Measurements from ENCODE around the gene DLEU7.

Gene DLEU7

DNA sequence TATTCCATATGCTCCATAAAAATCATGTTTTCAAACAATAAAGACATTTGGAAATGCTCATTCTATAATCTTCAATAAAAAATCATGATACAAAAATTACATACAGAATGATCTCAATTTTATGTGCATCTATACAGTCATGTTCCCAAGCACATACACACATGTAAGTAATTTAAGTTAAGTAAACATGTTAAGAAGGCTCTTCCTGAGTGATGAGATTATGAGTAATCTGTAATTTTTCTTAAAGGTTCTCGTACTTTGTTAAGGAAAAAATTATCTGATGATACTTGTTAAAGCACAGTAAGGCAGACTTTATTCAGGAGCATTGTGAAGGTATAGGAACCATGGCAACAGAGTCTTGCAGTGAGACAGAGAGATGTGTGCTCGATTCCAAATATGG, 30.0 kb upstream of the DLEU7 start:
- Histone ChIP-seq H3K27ac (ENCODE audit: low read depth, low read length, severe bottlenecking) (no peak overlapping the region), H3K4me1 (ENCODE audit: control insufficient read depth, insufficient read depth, low read length, poor library complexity, severe bottlenecking) (no peaks in the 10 kb centered on the region), H3K9me3 (ENCODE audit: control insufficient read depth, low read length) (no peaks in the 10 kb centered on the region), H3K4me3 (ENCODE audit: extremely low read depth, insufficient read depth, low read length, poor library complexity, severe bottlenecking) (no peak overlapping the region), H3K36me3 (ENCODE audit: control insufficient read depth, insufficient read depth, low read length) (no peaks in the 10 kb centered on the region)
- 75 to 91% methylated on average over 2 of the region's 2 CpGs for WGBS, 2 experiments (ENCODE audit: insufficient coverage in 2 of 2)

DNA sequence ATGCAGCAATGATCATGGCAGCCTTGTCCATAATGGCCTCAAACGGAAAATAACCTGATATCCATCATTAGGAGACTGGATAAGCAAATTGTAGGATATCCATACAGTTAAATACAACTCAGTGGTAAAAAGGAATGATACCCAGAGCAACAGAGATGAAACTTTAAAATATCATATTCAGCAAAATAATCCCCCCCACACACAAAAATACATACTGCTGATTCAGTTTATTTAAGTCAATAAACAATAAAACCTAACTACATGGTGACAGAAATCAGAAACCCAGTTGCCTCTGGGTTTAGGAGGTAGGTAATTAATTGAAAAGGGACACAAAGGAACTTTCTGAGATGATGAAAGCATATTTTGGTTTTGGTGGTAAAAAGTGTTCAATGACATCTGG, 27.9 kb upstream of the DLEU7 start:
- no CpG with 5 or more reads among the region's 1 CpG for WGBS, 2 experiments (ENCODE audit: insufficient coverage in 2 of 2)
- Histone ChIP-seq H3K4me1 (ENCODE audit: control insufficient read depth, insufficient read depth, low read length, poor library complexity, severe bottlenecking) (no peaks in the 10 kb centered on the region), H3K4me3 (ENCODE audit: extremely low read depth, insufficient read depth, low read length, poor library complexity, severe bottlenecking) (no peak overlapping the region), H3K9me3 (ENCODE audit: control insufficient read depth, low read length) (no peaks in the 10 kb centered on the region), H3K36me3 (ENCODE audit: control insufficient read depth, insufficient read depth, low read length) (no peaks in the 10 kb centered on the region), H3K27ac (ENCODE audit: low read depth, low read length, severe bottlenecking) (no peak overlapping the region)

DNA sequence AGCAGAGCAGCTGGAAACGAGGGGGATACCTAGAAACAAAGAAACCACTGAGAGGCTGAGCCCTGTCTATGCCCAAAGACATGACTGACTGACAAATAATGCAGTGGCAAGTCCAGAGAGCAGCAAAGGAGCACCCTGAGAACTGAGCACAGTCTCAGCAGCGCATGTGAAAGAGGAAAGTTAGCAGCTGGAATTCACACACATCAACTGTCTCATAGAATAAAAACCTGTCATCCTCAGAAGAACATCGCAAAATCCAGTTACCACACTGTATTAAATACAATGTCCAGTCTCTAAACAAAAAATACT, 24.1 kb upstream of the DLEU7 start:
- Histone ChIP-seq H3K9me3 (ENCODE audit: control insufficient read depth, low read length) (no peaks in the 10 kb centered on the region), H3K4me1 (ENCODE audit: control insufficient read depth, insufficient read depth, low read length, poor library complexity, severe bottlenecking) (no peaks in the 10 kb centered on the region), H3K27ac (ENCODE audit: low read depth, low read length, severe bottlenecking) (no peak overlapping the region), H3K4me3 (ENCODE audit: extremely low read depth, insufficient read depth, low read length, poor library complexity, severe bottlenecking) (no peak overlapping the region), H3K36me3 (ENCODE audit: control insufficient read depth, insufficient read depth, low read length) (no peaks in the 10 kb centered on the region)
- 13 to 54% methylated on average over 1 to 2 of the region's 3 CpGs for WGBS, 2 experiments (ENCODE audit: insufficient coverage in 2 of 2)

DNA sequence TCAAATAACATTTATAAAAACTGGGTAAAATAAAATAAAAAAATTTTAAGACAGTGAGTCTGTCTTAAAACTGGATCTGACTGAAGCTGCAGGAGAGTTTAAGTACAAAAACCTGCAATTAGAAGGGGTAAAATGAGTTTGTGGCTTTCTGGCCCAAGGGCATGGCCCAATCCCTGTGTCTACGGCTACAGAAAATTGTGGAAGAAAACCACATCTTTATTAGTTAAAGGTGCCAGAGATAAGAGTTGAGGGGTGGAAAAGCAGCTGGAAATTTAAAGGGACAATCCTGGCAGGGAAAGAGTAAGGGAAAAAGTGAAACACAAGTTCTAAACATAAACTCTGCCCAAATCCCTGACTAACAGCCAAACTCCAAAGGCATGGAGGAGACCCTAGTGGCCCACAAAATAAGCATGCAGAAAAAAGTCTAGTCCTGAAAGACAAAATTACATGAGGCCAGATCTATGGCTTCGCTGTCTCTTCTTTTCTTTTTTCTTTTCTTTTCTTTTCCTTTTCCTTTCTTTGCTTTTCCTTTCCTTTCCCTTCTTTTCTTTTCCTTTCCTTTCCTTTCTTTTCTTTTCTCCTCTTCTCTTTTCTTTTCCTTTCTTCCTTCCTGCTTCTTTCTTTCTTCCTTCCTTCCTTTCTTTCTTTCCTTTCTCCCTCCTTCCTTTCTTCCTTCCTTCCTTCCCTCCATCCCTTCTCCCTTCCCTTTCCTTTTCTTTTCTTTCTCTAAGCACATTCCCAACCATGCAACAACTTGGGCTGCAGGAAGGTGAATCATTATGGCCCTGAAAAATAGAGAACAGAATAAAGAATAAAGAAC, 23.5 kb upstream of the DLEU7 start:
- 90 to 96% methylated on average over 2 of the region's 2 CpGs for WGBS, 2 experiments (ENCODE audit: insufficient coverage in 2 of 2)
- Histone ChIP-seq H3K4me3 (ENCODE audit: extremely low read depth, insufficient read depth, low read length, poor library complexity, severe bottlenecking) (no peak overlapping the region), H3K36me3 (ENCODE audit: control insufficient read depth, insufficient read depth, low read length) (no peaks in the 10 kb centered on the region), H3K27ac (ENCODE audit: low read depth, low read length, severe bottlenecking) (no peak overlapping the region), H3K9me3 (ENCODE audit: control insufficient read depth, low read length) (no peaks in the 10 kb centered on the region), H3K4me1 (ENCODE audit: control insufficient read depth, insufficient read depth, low read length, poor library complexity, severe bottlenecking) (no peaks in the 10 kb centered on the region)

DNA sequence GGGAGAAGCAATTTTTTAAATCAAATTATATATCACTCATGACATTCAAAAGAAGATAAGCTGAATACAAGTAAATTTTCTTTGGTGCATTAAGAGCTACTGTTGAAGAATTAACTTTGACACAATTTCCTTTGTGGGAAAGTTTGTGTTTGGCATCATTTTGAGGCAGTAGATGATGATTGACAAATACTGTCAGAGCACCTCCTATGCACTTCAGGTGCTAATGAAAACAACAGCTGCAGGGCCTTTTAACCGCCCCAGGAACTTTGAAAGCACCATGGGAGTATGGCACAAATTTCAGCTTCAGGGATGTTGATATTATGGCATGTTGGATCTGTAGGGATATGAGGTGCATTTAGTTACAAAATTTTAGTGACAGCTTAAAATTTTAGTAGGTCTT, 21.0 kb upstream of the DLEU7 start:
- no peak overlapping the region for H3K4me3 ChIP-seq (ENCODE audit: extremely low read depth, insufficient read depth, low read length, poor library complexity, severe bottlenecking)
- H3K36me3 ChIP-seq (ENCODE audit: control insufficient read depth, insufficient read depth, low read length) = no peaks in the 10 kb centered on the region
- 100% methylated on average over 1 of the region's 1 CpG; no CpG with 5 or more reads in 1 of the 2 experiments for WGBS, 2 experiments (ENCODE audit: insufficient coverage in 2 of 2)
- H3K4me1 ChIP-seq (ENCODE audit: control insufficient read depth, insufficient read depth, low read length, poor library complexity, severe bottlenecking) = no peaks in the 10 kb centered on the region
- no peak overlapping the region for H3K27ac ChIP-seq (ENCODE audit: low read depth, low read length, severe bottlenecking)
- no peaks in the 10 kb centered on the region for H3K9me3 ChIP-seq (ENCODE audit: control insufficient read depth, low read length)

DNA sequence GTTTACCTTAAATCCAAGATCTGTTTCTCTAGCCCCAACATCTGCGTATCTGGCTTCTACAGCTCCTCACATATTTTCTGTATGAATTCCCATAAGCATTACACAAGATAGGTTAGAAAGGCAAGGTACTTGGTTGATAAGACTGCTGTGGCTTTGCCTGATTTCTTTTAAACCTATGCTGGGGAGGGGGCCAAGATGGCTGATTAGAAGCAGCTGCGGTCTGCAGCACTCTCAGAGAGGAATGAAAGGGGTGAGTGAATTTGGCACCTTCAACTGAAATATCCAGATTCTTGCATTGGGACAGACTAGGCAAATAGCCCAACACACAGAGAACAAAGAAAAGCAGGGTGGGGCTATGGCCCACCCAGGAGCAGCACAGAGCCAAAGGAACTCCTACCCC, 12.2 kb upstream of the DLEU7 start:
- Histone ChIP-seq H3K36me3 (ENCODE audit: control insufficient read depth, insufficient read depth, low read length) (no peaks in the 10 kb centered on the region), H3K4me3 (ENCODE audit: extremely low read depth, insufficient read depth, low read length, poor library complexity, severe bottlenecking) (no peak overlapping the region), H3K27ac (ENCODE audit: low read depth, low read length, severe bottlenecking) (no peak overlapping the region), H3K4me1 (ENCODE audit: control insufficient read depth, insufficient read depth, low read length, poor library complexity, severe bottlenecking) (no peaks in the 10 kb centered on the region), H3K9me3 (ENCODE audit: control insufficient read depth, low read length) (peaks cover 4% of the 10 kb centered on the region)
- 100% methylated on average over 1 of the region's 2 CpGs; no CpG with 5 or more reads in 1 of the 2 experiments for whole genome bisulfite sequencing, 2 experiments (ENCODE audit: insufficient coverage in 2 of 2)

DNA sequence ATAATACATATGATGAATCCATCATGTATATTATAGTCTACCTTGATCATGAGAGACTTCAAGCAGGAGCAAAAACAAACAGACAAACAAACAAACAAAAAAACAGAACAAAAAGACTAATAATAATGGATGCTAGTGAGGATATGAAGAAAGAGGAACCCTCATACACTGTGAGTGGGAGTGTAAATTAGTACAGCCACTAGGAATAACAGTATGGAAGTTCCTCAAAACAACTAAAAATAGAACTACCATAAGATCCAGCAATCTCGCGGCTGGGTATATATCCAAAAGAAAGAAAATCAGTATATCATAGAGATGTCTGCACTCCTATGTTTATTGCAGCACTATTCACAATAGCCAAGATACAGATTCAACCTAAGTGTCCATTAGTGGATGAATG, 7.0 kb upstream of the DLEU7 start:
- no CpG with 5 or more reads among the region's 2 CpGs for WGBS, 2 experiments (ENCODE audit: insufficient coverage in 2 of 2)
- no peak overlapping the region for H3K27ac ChIP-seq (ENCODE audit: low read depth, low read length, severe bottlenecking)

DNA sequence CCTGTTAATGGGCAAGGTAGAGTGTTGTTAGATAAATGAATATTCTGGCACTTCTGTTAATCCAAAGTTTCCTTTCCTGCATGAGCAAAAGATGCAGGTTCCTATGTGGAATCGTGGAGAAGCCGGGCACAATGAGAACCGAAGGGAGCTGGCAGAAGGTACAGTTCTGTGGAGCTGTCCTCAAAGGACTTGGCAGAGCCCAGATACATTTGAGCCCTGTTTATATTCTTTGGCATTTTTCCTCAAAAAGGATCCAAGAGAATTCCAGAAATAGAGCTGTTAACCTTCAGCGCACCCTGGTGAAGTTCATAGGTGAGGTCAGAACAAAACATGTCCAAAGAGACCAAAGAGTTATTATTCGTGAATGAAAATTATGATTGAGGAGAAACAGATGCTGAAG, 4.0 kb upstream of the DLEU7 start:
- Histone ChIP-seq H3K4me1 (ENCODE audit: control insufficient read depth, insufficient read depth, low read length, poor library complexity, severe bottlenecking) (peaks cover 5% of the 10 kb centered on the region), H3K27ac (ENCODE audit: low read depth, low read length, severe bottlenecking) (no peak overlapping the region), H3K4me3 (ENCODE audit: extremely low read depth, insufficient read depth, low read length, poor library complexity, severe bottlenecking) (no peak overlapping the region), H3K36me3 (ENCODE audit: control insufficient read depth, insufficient read depth, low read length) (no peaks in the 10 kb centered on the region), H3K9me3 (ENCODE audit: control insufficient read depth, low read length) (no peaks in the 10 kb centered on the region)
- 91 to 97% methylated on average over 4 to 5 of the region's 5 CpGs for WGBS, 2 experiments (ENCODE audit: insufficient coverage in 2 of 2)

More for the DNA sequence above, 7.0 kb upstream of the DLEU7 start:
- H3K4me3 ChIP-seq (ENCODE audit: extremely low read depth, insufficient read depth, low read length, poor library complexity, severe bottlenecking) = no peak overlapping the region
- H3K4me1 ChIP-seq (ENCODE audit: control insufficient read depth, insufficient read depth, low read length, poor library complexity, severe bottlenecking) = no peaks in the 10 kb centered on the region
- no peaks in the 10 kb centered on the region for H3K36me3 ChIP-seq (ENCODE audit: control insufficient read depth, insufficient read depth, low read length)
- H3K9me3 ChIP-seq (ENCODE audit: control insufficient read depth, low read length) = no peaks in the 10 kb centered on the region

DNA sequence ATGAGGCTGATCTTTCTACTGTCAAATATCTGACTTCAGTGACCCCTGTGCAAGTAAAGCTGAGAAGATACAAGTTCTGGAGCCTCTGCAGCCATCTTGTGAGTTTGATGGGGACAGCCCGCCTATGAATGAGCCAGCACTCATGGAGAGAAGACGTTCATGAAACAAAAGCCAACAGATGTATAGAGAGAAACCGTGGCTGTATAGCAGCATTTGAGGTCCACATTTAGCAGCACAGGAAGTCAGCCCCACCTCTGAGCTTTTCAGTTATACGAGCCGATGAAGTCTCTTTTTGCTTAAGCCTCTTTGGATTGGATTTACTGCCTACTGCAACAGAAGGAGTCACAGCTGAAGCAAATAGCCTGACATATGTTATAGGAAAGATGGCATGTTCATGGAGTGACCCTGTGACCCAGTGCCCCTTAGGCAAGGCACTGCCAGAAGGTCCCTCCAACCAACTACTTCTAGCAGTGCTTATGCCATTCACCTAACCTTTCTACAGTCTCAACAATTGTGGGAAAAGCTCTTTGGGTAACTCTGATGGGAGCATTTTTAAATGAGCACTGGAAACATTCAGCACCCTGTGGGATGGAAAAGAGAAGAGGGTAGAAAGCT, 3.5 kb upstream of the DLEU7 start:
- Histone ChIP-seq H3K4me3 (ENCODE audit: extremely low read depth, insufficient read depth, low read length, poor library complexity, severe bottlenecking) (no peak overlapping the region), H3K9me3 (ENCODE audit: control insufficient read depth, low read length) (no peaks in the 10 kb centered on the region), H3K4me1 (ENCODE audit: control insufficient read depth, insufficient read depth, low read length, poor library complexity, severe bottlenecking) (peaks cover 5% of the 10 kb centered on the region), H3K36me3 (ENCODE audit: control insufficient read depth, insufficient read depth, low read length) (no peaks in the 10 kb centered on the region), H3K27ac (ENCODE audit: low read depth, low read length, severe bottlenecking) (no peak overlapping the region)
- 76 to 81% methylated on average over 4 to 5 of the region's 5 CpGs for WGBS, 2 experiments (ENCODE audit: insufficient coverage in 2 of 2)

DNA sequence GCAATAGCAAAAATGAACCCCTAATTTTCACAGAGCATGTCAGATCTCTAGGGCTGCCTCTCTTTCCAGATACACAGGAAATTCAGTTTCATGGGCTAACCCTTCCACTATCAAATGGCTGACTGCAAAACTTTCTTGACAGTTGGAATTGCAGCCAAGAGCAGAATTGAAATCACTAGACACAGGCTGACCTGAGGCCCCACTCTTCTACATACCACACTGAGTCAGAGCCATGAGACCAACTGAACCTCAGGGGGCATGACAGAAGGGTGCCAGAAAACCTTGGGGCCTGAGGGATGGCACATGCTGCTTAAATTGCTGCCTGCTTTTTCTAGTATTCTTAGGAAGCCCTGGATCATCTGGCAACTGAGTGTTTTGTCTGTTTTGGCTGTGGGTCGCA, 1.7 kb upstream of the DLEU7 start:
- peaks cover 5% of the 10 kb centered on the region for H3K4me1 ChIP-seq (ENCODE audit: control insufficient read depth, insufficient read depth, low read length, poor library complexity, severe bottlenecking)
- WGBS, 2 experiments (ENCODE audit: insufficient coverage in 2 of 2) = 89% methylated on average over 1 of the region's 1 CpG; no CpG with 5 or more reads in 1 of the 2 experiments
- no peak overlapping the region for H3K4me3 ChIP-seq (ENCODE audit: extremely low read depth, insufficient read depth, low read length, poor library complexity, severe bottlenecking)
- H3K9me3 ChIP-seq (ENCODE audit: control insufficient read depth, low read length) = no peaks in the 10 kb centered on the region
- no peak overlapping the region for H3K27ac ChIP-seq (ENCODE audit: low read depth, low read length, severe bottlenecking)
- H3K36me3 ChIP-seq (ENCODE audit: control insufficient read depth, insufficient read depth, low read length) = no peaks in the 10 kb centered on the region
